ENCODE results near the gene SALL3.

Gene SALL3

DNA sequence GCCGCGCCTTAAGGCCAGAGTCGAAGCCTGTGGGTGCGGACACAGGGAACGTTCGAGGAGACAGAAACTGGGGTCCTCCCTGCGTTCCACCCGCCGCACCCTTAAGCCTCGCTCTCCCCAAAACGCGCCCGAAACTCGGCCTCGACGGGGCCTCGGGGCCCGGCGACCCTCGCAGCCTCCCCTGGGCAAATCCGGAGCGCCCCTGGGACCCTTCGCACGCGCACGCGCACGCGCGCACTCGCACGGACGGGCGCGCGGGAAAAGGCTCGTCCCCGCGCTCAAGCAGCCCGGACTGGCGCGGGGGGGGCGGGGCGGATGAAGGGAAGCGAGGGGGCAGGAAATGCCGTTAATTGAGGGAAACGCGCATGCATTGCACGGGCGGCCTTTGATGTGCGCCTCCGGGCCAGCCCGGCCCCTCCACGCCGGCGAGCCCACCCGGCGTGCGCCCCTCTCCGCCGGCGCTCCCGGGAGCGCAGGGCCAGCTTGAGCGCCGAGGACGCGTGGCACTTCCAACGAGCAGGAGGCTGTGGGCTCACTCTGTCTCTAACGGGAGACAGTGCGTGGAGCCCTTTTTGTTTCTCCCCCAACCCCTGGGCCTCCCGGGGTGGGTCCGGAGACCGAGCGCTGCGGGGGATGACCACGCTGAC, 5.4 kb upstream of the SALL3 start:
- H3K27me3 ChIP-seq (ENCODE audit: insufficient read depth, poor library complexity, severe bottlenecking) = peaks cover 69% of the 10 kb centered on the region
- no peak overlapping the region for H3K4me3 ChIP-seq (replicated peaks; ENCODE audit: insufficient read depth, low read length)
- no peak overlapping the region for H3K27ac ChIP-seq (replicated peaks)
- DNase-seq (ENCODE audit: low read depth in 1 of 2, low spot score in 1 of 2) = no peak
- TF ChIP-seq, protein P1, sequence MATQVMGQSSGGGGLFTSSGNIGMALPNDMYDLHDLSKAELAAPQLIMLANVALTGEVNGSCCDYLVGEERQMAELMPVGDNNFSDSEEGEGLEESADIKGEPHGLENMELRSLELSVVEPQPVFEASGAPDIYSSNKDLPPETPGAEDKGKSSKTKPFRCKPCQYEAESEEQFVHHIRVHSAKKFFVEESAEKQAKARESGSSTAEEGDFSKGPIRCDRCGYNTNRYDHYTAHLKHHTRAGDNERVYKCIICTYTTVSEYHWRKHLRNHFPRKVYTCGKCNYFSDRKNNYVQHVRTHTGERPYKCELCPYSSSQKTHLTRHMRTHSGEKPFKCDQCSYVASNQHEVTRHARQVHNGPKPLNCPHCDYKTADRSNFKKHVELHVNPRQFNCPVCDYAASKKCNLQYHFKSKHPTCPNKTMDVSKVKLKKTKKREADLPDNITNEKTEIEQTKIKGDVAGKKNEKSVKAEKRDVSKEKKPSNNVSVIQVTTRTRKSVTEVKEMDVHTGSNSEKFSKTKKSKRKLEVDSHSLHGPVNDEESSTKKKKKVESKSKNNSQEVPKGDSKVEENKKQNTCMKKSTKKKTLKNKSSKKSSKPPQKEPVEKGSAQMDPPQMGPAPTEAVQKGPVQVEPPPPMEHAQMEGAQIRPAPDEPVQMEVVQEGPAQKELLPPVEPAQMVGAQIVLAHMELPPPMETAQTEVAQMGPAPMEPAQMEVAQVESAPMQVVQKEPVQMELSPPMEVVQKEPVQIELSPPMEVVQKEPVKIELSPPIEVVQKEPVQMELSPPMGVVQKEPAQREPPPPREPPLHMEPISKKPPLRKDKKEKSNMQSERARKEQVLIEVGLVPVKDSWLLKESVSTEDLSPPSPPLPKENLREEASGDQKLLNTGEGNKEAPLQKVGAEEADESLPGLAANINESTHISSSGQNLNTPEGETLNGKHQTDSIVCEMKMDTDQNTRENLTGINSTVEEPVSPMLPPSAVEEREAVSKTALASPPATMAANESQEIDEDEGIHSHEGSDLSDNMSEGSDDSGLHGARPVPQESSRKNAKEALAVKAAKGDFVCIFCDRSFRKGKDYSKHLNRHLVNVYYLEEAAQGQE (IDR thresholded peaks at IDR 0.05; ENCODE audit: insufficient replicate concordance, low read depth) = no peak
- TF ChIP-seq, protein P2, sequence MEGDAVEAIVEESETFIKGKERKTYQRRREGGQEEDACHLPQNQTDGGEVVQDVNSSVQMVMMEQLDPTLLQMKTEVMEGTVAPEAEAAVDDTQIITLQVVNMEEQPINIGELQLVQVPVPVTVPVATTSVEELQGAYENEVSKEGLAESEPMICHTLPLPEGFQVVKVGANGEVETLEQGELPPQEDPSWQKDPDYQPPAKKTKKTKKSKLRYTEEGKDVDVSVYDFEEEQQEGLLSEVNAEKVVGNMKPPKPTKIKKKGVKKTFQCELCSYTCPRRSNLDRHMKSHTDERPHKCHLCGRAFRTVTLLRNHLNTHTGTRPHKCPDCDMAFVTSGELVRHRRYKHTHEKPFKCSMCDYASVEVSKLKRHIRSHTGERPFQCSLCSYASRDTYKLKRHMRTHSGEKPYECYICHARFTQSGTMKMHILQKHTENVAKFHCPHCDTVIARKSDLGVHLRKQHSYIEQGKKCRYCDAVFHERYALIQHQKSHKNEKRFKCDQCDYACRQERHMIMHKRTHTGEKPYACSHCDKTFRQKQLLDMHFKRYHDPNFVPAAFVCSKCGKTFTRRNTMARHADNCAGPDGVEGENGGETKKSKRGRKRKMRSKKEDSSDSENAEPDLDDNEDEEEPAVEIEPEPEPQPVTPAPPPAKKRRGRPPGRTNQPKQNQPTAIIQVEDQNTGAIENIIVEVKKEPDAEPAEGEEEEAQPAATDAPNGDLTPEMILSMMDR (IDR thresholded peaks at IDR 0.05; ENCODE audit: insufficient read depth, low read length) = no peak
- TF ChIP-seq GABPA (IDR thresholded peaks at IDR 0.05; ENCODE audit: low read depth) (no peak), POLR2AphosphoS5 (IDR thresholded peaks at IDR 0.05; ENCODE audit: low read depth) (no peak), SPI1 (IDR thresholded peaks at IDR 0.05; ENCODE audit: borderline replicate concordance, low read depth) (no peak)

DNA sequence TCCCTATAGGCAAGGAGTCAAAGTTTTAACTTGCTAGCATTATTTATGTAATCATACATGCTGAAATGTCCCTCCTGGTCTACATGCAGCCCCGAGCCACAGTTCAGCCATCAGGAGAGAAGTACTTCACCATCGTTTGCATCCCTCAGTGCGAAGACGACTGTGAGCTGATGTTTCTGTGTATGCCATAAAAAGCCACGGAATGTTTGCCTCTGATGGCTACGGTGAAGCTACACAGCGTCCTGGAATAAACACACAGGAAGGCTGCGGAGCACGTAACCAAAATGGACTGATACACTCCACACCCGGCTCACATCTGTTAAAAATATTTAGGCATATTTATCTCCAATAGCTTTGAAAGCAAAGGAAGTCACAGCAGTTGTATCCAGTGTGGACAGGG, 4.3 kb upstream of the SALL3 start:
- no peak overlapping the region for H3K27ac ChIP-seq (replicated peaks)
- no peak overlapping the region for H3K4me3 ChIP-seq (replicated peaks; ENCODE audit: insufficient read depth, low read length)
- no peak for DNase-seq (ENCODE audit: low read depth in 1 of 2, low spot score in 1 of 2)
- TF ChIP-seq, protein P1 (IDR thresholded peaks at IDR 0.05; ENCODE audit: insufficient replicate concordance, low read depth) = no peak
- TF ChIP-seq GABPA (IDR thresholded peaks at IDR 0.05; ENCODE audit: low read depth) = no peak
- no peak for TF ChIP-seq POLR2AphosphoS5 (IDR thresholded peaks at IDR 0.05; ENCODE audit: low read depth)
- TF ChIP-seq, protein P2 (IDR thresholded peaks at IDR 0.05; ENCODE audit: insufficient read depth, low read length) = no peak
- TF ChIP-seq SPI1 (IDR thresholded peaks at IDR 0.05; ENCODE audit: borderline replicate concordance, low read depth) = no peak
- peaks cover 69% of the 10 kb centered on the region for H3K27me3 ChIP-seq (ENCODE audit: insufficient read depth, poor library complexity, severe bottlenecking)

DNA sequence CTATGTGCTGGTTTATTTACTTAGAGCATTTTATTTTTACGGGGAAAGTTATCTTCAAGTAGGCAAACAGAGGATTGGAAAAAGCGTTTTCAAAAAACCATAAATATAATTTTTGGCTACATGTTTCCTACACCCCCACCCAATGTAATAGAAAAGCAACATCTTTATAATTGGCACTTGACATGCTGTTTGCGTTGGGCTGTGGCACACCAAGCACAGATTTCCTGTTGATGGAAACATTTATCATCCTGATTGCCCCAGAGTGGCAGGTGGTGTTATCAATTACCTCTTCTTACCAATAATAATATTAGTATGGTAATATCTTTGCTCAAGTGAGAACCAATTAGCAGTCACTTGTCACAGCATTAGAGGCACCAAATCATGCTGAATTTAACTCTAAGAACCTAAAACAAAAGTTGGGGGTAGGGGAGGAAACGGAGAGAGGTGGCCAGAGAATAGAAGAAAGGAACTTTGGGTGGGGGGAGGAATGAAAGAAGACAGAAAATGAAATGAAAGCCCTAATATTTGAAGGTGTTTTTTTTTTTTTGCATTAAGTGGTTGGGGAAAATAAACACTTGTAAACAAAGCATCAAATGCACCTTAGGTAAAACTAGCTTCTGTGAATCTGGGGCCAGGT, 3.8 kb upstream of the SALL3 start:
- H3K4me3 ChIP-seq (replicated peaks; ENCODE audit: insufficient read depth, low read length) = no peak overlapping the region
- H3K27ac ChIP-seq (replicated peaks) = no peak overlapping the region
- no peak for DNase-seq (ENCODE audit: low read depth in 1 of 2, low spot score in 1 of 2)
- TF ChIP-seq, protein P1 (IDR thresholded peaks at IDR 0.05; ENCODE audit: insufficient replicate concordance, low read depth) = no peak
- TF ChIP-seq POLR2AphosphoS5 (IDR thresholded peaks at IDR 0.05; ENCODE audit: low read depth) = no peak
- TF ChIP-seq, protein P2 (IDR thresholded peaks at IDR 0.05; ENCODE audit: insufficient read depth, low read length) = no peak
- no peak for TF ChIP-seq SPI1 (IDR thresholded peaks at IDR 0.05; ENCODE audit: borderline replicate concordance, low read depth)
- no peak for TF ChIP-seq GABPA (IDR thresholded peaks at IDR 0.05; ENCODE audit: low read depth)
- H3K27me3 ChIP-seq (ENCODE audit: insufficient read depth, poor library complexity, severe bottlenecking) = peaks cover 71% of the 10 kb centered on the region

Measured in HL-60 (cell line).